Adipose tissue (tissue), 3 donors: ENCODE results near the gene TRMU. TPM values are rescaled to one million over a fixed set of nuclear protein-coding genes. Genes with fewer than 3 reads are reported as not detected.
"Not testable (repeated sequence)": the region's sequence is repeated elsewhere in the genome, so short reads cannot be mapped to it uniquely, and the experiment has no call there.

Experiments used
- H3K27ac ChIP-seq: one replicate; pipeline ENCODE4 v1.5.1; 2013; ENCODE audit warnings: low read depth, low read length
- WGBS, 3 donors: extraction: QIAGEN DNeasy Blood & Tissue Kit; methylation state at CpG; one replicate each; pipeline ENCODE4 v1.1.7; 2013; 5-methylcytosine and 5-hydroxymethylcytosine counted together
- polyA plus RNA-seq, 3 donors: library from polyadenylated mRNA; stranded (reverse); fragments of 200-250 nt; gene quantifications; one replicate each; pipeline ENCODE4 v1.2.3, GENCODE V29; 2013
- donor health status: healthy with polysubstance abuse.
- donor health status: Bipolar disorder and iron deficiency.
- donor health status: healthy.

The TRMU gene
- polyA plus RNA-seq, 3 donors: 16.5 to 21.5 (median 18.0) TPM

GRCh38 chr22:46391486-46392136, 56.1 kb downstream of the TRMU start:
- no peak overlapping the region for H3K27ac ChIP-seq
- WGBS, 3 donors: 88 to 94% (median 93%) methylated on average over 35 to 36 of the region's 36 CpGs

GRCh38 chr22:46392137-46392844, 56.8 kb downstream of the TRMU start:
- no peak overlapping the region for H3K27ac ChIP-seq
- WGBS, 3 donors: 87 to 90% (median 88%) methylated on average over 16 of the region's 16 CpGs

GRCh38 chr22:46393873-46394272, 58.4 kb downstream of the TRMU start:
- no peak overlapping the region for H3K27ac ChIP-seq
- WGBS, 3 donors: 72 to 83% (median 75%) methylated on average over 14 of the region's 14 CpGs

GRCh38 chr22:46394622-46395021, 59.1 kb downstream of the TRMU start:
- no peak overlapping the region for H3K27ac ChIP-seq
- 93 to 94% (median 93%) methylated on average over 14 of the region's 14 CpGs for WGBS, 3 donors

GRCh38 chr22:46395145-46395544, 59.6 kb downstream of the TRMU start:
- no peak overlapping the region for H3K27ac ChIP-seq
- WGBS, 3 donors: 89 to 95% (median 94%) methylated on average over 13 of the region's 13 CpGs

GRCh38 chr22:46397049-46397448, 61.5 kb downstream of the TRMU start:
- 81 to 86% (median 84%) methylated on average over 4 to 5 of the region's 5 CpGs for WGBS, 3 donors
- not testable (repeated sequence) for H3K27ac ChIP-seq

- 65 to 88% (median 86%) methylated on average over 18 of the region's 18 CpGs for WGBS, 3 donors
- H3K27ac ChIP-seq: no peak overlapping the region
Measured at GRCh38 chr22:46397514-46397913, 62.0 kb downstream of the TRMU start.

GRCh38 chr22:46397951-46398350, 62.4 kb downstream of the TRMU start:
- 79 to 93% (median 87%) methylated on average over 19 of the region's 19 CpGs for WGBS, 3 donors
- H3K27ac ChIP-seq: no peak overlapping the region

GRCh38 chr22:46399251-46400024, 63.9 kb downstream of the TRMU start:
- no peak overlapping the region for H3K27ac ChIP-seq
- 79 to 86% (median 84%) methylated on average over 16 of the region's 16 CpGs for WGBS, 3 donors

GRCh38 chr22:46401370-46401769, 65.9 kb downstream of the TRMU start:
- WGBS, 3 donors: 84 to 90% (median 89%) methylated on average over 10 of the region's 10 CpGs
- H3K27ac ChIP-seq: no peak overlapping the region

GRCh38 chr22:46402505-46402904, 67.0 kb downstream of the TRMU start:
- no peak overlapping the region for H3K27ac ChIP-seq
- WGBS, 3 donors: 77 to 79% (median 79%) methylated on average over 2 of the region's 2 CpGs

- WGBS, 3 donors: 86 to 91% (median 87%) methylated on average over 6 to 7 of the region's 7 CpGs
- not testable (repeated sequence) for H3K27ac ChIP-seq
Measured at GRCh38 chr22:46403880-46404279, 68.4 kb downstream of the TRMU start.

GRCh38 chr22:46405901-46406300, 70.4 kb downstream of the TRMU start:
- 85 to 88% (median 87%) methylated on average over 4 of the region's 4 CpGs for WGBS, 3 donors

GRCh38 chr22:46406349-46406748, 70.8 kb downstream of the TRMU start:
- 89 to 93% (median 92%) methylated on average over 8 of the region's 8 CpGs for WGBS, 3 donors
- no peak overlapping the region for H3K27ac ChIP-seq

More at GRCh38 chr22:46405901-46406300, 70.4 kb downstream of the TRMU start:
- no peak overlapping the region for H3K27ac ChIP-seq

- 80 to 87% (median 83%) methylated on average over 15 of the region's 15 CpGs for WGBS, 3 donors
- no peak overlapping the region for H3K27ac ChIP-seq
Measured at GRCh38 chr22:46406791-46407190, 71.3 kb downstream of the TRMU start.

Other genes starting within 250 kb of the TRMU start
- gene PPARA, start 185.2 kb upstream of the TRMU start, polyA plus RNA-seq: 10 to 100 TPM in 1 of 3 donors, 1 to 10 TPM in 2; 7.2 to 15.4 (median 8.2) TPM
- 10 to 100 TPM in 1 of 3 donors, 1 to 10 TPM in 2; 6.2 to 10.5 (median 9.0) TPM for gene CDPF1, start 85.4 kb upstream of the TRMU start, polyA plus RNA-seq
- under 1 TPM; 0.03 to 0.11 (median 0.06) TPM for gene PKDREJ, start 72.4 kb upstream of the TRMU start, polyA plus RNA-seq
- gene TTC38, start 67.7 kb upstream of the TRMU start, polyA plus RNA-seq: 10 to 100 TPM; 20.0 to 62.3 (median 31.5) TPM
- gene GTSE1, start 38.8 kb upstream of the TRMU start, polyA plus RNA-seq: under 1 TPM; 0.13 to 0.49 (median 0.34) TPM
- 1 to 10 TPM in 2 of 3 donors, under 1 TPM in 1; 0.61 to 1.9 (median 1.2) TPM for gene CELSR1, start 201.9 kb downstream of the TRMU start, polyA plus RNA-seq